ENCODE data around the gene NPTN.
"Not testable (repeated sequence)": the region's sequence is repeated elsewhere in the genome, so short reads cannot be mapped to it uniquely, and the experiment has no call there.

The NPTN gene

GRCh38 chr15:73570355-73571032, 62.7 kb downstream of the NPTN start:
- no peak for DNase-seq

DNA sequence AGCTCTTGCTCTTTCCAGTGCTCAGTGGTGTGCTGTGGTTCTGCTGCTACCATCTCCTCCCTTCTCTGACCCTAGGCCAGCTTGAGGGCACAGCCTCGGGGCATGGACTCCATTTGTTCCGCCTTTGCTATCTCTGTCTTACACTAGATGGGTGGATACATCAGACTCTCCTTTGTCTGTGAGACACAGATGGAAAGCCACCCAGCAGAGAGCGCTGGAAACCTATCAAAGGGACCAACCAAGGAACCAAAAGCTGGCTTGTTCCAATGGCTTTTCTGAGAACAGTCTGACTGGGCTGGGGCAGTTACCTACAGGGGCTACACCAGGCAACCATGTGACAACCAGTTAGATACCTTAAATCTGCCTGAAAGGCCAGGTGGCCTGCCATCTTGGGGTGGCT, 63.8 kb downstream of the NPTN start:
- DNase-seq = no peak

- DNase-seq = no peak
Observed at GRCh38 chr15:73568564-73569280, 64.5 kb downstream of the NPTN start.

DNA sequence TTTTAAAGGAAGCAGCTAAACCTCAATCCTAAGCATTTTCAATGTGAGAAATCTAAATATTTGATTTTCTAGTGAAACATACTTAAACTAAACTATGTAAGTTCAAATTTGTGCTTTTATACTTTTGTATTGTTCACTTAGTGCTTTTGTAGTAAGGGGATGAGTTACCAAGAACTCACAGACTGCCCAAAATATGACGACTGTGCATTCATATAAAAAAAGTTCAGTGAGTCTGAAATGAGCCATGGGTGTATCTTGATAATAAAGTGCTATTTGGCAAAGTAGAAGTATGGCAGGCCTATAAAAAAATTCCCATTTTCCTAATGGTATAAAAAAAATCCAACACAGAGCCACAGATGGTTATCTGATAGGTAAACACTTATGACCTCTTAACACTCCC, 66.2 kb downstream of the NPTN start:
- DNase-seq = no peak

DNA sequence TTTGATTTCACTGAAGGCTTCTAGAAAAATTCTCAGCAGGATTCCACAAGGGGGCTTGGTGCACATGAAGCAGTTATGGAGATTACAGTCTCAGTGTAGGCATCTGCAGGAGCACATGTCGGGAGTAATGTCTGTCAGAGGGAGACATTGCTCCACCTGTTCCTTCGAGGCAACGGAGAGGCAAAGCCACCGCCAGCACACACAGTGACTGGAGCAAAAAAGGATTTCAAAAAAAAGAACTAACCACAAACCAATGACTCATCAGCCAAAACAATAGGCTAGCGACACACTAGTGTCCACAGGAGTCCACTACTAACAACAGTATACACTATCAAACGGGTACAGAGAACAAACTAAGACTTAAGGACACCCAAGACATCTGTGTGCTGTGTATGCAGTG, 68.9 kb downstream of the NPTN start:
- no peak for DNase-seq

DNA sequence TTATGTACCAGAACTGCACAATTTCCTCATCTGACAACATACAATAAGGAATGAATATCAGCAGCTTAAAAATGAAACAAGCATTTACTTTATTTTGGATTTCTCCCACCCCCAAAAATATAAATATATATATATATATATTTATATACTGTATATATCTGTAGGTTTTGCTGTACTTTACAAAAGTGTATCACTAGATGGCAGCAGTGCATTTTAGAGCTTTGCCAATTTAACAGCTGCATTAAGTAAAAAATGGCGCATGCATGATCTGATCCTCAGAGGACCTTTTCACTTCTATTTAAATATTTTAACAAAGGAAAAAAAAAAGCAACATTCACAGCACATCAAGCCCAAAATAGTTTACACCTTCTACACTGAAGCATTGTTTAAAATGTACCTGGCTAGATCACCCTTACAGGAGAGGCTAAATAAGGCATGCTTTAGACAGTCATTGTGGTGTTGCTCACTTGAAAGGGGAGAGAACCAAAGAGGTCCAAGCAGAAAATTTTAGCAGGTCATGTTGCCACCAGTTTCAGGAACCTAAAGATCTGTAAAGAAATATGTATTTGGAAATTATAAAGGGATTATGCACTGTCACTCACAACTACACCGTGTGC, 72.6 kb downstream of the NPTN start:
- peak; percentile 22 for DNase-seq

DNA sequence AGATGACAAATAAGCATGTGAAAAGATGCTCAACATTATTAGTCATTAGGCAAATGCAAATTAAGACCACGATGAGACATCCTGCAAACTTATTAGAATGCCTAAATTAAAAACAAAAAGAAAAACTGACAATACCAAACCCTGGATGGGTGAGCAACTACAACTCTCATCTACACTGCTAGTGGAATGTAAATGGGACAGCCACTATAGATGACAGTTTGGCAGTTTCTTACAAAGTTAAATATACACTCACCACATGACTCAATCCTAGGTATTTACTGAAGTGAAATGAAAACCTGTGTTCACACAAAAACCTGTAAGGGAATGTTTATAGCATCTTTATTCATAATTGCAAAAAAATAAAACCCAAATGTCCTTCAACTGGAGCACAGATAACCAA, 74.7 kb downstream of the NPTN start:
- no peak for DNase-seq

GRCh38 chr15:73555080-73555479, 78.1 kb downstream of the NPTN start:
- DNase-seq = no peak

DNA sequence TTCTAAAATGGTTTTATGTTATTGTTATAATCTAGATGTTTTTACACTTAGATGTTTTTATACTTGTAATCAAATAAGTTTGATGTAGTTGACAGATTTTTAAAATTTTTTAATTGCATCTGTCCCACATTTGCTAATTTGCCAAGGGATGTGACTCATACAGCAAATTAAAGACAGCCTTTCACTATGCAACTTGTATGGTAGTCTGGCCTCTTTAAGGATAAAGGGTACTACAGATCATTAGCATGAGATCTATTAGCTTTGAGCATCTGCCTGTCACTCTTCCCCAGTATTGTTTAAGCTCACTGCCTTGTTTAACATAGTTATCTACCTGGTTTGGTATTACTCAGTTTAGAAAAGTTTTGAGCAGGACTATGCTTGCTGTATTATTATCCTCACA, 83.0 kb downstream of the NPTN start:
- DNase-seq = no peak

GRCh38 chr15:73548925-73549324, 84.3 kb downstream of the NPTN start:
- DNase-seq = not testable (repeated sequence)

DNA sequence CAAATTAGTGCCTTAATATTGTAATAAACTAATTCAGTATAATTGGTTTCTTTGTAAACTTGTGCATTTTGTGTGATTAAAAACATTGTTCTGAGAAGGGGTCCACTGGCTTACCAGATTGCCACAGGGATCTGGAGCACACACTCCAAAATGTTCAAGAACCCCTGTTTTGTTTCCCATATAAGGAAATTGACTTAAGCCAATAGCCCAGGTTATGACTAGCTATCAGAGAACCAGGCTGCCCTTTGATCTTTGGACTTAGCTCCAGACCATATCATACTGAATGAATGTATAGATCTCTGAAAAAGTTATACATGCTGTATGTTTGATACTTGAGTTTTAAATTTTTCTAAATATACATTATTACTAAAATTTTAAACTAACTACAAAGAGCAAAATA, 91.7 kb downstream of the NPTN start:
- no peak for DNase-seq

GRCh38 chr15:73540161-73540560, 93.0 kb downstream of the NPTN start:
- no peak for DNase-seq

GRCh38 chr15:73539212-73540128, 93.7 kb downstream of the NPTN start:
- peak; percentile 57 for DNase-seq

GRCh38 chr15:73538563-73539211, 94.5 kb downstream of the NPTN start:
- no peak for DNase-seq

- no peak for DNase-seq
Observed at GRCh38 chr15:73538123-73538522, 95.1 kb downstream of the NPTN start.

GRCh38 chr15:73530649-73531048, 102.5 kb downstream of the NPTN start:
- DNase-seq = peak; percentile 18

- no peak for DNase-seq
Observed at GRCh38 chr15:73527598-73527997, 105.6 kb downstream of the NPTN start.

- no peak for DNase-seq
Observed at GRCh38 chr15:73524919-73525318, 108.3 kb downstream of the NPTN start.

DNA sequence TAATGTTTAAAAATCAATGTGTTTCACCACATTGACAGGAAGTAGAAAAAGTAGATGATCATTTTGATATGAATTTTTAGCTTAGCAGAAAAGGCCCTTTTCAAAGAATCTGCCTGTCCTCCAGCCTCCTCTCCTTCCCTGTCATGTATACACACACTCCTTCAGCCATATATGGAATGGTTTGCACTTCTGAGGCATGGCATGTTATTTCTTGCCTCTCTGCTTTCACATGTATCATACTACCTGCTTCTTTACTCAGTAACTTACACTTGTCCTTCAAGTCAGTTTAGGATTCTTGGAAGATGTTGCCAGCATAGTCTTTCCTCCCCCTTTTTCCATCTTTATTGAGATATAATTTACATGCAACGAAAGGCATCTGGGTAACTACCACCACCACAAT, 111.2 kb downstream of the NPTN start:
- no peak for DNase-seq

DNA sequence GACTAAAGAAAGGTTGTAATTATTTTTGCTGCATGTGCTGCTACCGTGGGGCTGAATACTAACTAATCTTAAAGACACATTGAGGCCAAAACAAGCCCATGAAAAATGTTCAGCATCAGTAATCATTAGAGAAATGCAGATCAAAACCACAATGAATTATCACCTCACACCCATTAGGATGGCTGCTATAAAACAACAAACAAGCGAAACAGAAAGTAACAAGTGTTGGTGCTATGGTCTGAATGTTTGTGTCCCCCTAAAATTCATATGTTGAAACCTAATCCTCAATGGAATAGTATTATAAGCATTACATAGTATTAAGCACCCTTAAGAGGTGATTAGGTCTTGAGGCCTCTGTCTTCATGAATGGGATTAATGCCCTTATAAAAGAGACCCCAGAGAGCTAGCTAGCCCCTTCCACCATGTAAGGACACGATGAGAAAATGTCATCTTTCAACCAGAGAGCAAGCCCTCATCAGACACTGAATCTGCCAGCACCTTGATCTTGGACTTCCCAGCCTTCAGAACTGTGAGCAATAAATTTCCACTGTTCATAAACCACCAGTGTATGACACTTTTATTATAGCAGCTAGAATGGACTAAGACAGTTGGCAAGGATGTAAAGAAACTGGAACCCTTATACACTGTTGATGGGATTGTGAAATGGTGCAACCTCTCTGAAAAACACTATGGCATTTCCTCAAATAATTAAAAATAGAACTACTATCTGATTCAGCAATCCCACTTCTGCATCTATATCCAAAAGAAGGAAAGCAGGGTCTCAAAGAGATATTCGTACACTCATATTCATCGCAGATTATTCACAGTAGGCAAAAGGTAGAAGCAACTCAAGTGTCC, 114.1 kb downstream of the NPTN start:
- DNase-seq = no peak

DNA sequence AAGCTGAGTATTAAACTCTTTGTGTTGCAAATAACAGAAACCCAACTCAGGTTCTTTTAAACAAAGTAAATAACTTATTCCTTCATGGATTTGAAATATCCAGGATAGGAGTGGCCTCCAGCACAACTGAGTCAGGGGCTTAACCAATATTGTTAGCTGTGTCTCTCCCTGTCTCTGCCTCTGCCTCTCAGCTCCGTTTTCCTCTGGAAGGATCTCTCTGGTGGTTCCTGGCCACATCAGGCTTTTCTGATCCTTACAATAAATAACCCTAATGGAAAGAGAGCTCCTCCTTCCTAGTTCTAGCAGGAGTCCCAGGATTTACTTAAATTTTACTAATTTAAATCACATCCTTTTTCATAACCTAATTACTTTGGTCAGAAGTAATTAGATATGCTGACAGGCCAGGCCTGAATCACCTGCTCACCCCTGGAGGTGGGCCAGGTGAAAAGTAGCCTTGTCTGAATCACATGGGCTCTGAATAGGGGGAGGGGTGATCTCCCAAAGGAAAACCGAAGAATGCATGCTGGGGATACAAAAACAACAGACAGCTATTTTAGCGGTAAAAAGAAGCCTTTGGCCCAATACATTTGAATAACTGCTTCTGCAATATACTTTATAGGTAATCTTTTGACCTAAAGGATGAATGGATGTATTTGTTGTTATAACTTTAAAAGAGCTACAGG, 114.9 kb downstream of the NPTN start:
- DNase-seq = no peak

Measured in NCI-H226 (cell line).